Stimulated activated CD8-positive, alpha-beta memory T cell treated with anti-CD3 and anti-CD28 coated beads, Interleukin-12 subunit alpha, Interleukin-12 subunit beta, amount 100 ng/mL, for 1 hour (primary cell): ENCODE results near the gene SLC35F3.

Experiments
- DNase-seq: peaks from one replicate; pipeline ENCODE4 v3.0.0-alpha.2; 2020; ENCODE audit warnings: low read depth

The SLC35F3 gene

DNA sequence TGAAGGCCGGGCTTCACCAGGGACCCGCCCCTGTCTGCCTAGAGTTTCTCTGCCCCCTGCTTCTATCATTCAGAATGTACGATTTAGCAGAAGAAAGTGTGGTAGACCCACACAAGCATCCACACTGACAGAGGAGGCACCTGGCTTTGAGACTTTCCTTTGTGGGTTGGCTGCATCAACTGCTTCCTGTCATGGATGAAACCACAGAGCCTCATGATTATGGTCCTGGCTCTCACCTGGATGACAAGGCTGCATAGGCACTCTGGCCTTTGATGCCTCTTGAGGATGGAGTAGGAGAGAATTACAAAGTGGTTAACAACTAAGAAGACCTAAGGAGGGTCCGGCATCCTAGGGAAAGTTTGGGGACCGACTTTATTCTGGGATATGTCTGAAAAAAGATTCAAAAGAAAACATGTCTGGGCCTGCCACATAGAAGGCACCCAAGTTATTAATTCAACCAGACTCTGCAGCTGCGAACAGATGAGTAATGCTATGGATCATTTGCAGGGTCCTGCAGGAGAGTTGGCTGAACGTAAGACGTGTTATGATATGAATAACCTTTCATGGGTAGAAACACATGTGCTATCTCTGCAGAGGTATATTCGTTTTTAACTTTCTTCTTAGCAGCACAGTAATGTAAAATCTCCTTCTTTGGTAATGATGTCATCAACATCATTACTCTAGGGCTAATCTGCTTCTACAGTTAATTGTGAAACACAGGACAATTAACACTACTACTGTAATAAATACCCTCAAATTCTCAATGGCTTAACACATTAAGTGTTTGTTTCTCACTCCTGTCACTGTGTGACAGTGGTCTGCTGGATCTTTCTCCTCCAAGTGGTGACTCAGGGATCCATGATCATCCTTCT is 136.2 kb downstream of the SLC35F3 start:
- DNase-seq: no peak

DNA sequence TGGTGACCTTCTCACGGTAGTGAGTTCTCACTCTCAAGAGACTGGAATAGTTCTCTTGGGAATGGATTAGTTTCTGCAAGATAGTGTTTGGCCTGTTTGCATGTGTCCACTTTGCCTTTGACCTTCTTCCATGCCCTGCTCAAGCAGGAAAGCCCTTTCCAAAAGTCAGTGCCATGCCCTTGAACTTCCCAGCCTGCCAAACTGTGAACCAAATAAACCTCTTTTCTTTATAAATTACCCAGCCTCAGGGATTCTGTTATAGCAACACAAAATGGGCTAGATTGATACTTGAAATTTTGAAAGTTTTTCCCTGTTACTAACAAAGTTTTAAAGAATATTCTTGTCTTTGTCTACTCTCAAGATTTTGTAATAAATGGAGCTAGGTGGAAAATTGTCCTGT is 139.6 kb downstream of the SLC35F3 start:
- no peak for DNase-seq

DNA sequence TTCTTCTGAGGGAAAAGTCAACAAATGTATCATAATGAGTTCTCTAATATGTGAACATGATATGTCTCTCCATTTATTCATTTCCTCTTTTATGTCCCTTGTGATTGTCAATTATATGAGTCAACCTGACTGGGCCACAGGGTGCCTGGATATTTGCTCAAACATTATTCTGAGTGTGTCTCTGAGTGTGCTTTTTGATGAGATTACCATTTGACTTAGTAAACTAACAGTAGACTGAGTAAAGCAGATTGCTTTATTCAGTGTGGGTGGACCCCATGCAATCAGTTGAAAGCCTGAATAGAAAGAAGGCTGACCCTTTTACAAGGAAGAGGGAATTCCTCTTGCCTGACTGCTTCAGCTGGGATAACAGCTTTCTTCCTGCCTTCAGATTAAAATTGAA is 142.6 kb downstream of the SLC35F3 start:
- DNase-seq: no peak

DNA sequence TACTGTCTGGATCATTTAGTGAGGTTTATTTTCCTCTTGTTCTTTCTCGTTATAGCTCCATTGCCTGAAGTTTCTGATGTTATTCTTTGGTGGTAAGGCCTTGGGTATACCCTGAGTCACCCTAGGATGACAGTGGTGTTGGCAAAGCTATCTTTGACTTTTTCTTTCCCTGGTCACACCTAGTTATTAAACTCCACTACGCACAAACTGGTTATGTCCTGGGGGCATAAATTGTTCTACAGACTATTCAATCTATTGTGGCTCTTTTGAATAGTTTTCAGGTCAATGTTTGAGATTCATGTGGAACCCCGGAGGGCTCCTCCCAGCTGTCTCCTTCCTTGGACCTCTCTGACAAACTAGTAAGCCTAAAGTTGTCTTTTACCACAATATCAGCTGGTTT is 157.7 kb downstream of the SLC35F3 start:
- no peak for DNase-seq

DNA sequence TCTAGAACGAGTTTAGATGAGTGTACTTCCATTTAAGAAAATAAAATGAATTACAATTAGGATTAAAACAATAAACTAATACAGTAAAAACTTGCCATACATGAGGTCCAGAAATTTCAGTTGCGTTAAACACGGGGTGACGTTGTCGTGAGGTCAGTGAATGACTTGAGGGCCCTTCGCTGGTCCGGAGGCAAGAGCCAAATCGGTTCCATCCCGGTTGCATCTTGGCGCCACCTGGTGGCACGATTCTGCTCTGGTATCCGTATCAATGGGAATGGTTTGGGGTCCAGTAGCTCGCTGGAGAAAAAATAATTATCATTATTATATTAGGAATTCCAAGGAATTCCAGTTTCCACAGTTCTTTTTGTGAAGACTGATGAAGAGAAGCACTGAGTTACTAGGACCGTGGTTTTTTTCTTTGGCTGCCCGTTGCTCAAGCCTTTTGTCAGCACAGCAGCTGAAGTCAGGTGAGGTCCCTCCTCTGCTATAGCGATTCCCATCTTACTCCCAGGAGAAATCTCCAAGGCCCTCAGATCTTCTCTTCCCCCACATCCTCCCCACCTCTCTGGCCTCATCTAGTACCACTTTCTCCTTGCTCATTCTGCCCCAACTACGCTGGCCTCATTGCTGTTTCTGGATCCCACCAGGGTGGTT is 161.4 kb downstream of the SLC35F3 start:
- DNase-seq: peak; percentile 47

DNA sequence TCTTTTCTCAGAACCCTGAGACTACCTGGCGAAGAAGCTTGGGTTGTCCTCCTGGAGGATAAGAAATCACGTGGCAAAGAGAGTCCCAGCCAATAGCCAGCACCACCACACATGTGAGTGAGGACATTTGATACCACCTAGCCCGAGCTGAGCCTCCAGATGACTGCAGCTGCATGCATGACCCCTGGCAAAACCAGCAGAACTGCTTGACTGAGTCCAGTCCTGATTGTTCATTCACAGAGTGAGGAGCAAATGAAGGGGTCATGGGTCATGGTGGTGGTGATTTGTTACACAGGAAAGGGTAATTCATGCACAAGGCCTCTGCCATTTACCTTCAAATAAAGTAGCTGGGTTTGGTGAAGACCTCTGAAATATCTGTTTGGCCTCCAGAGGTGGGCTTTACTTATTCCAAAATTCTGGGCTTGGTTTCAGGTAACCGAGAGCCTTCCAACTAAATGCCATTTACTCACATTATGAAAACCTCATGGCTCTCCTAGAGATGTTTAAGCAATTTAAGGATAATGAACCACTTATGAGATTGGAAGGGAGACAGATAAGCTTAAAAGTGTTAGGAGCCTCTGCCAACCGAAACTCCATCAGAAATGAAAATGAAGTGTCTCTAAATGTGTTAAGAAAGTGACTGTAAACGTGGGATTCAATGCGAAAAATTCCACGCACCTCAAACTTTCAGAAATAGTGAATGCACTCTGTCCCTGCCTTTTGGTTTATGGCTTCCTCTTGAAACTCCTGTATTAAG is 163.3 kb downstream of the SLC35F3 start:
- DNase-seq: no peak

DNA sequence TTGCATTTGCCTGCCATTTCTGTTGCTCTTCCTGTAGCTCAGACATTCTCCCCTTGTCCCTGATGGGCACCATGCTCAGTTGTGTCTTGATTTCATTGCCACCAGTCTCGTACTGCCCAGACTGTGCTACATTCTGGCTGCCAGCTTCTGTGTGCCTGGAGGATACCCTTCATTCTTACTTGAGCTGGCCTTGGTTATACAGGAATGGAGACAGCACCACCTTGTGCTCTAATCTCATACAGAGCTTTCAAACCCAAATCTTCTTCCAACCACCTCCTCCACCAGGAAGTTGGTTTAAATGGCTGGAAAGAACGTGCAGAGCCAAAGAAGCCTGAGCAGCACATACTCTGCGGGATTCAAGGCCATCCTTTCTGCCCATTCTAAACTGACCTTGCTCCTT is 165.3 kb downstream of the SLC35F3 start:
- no peak for DNase-seq

DNA sequence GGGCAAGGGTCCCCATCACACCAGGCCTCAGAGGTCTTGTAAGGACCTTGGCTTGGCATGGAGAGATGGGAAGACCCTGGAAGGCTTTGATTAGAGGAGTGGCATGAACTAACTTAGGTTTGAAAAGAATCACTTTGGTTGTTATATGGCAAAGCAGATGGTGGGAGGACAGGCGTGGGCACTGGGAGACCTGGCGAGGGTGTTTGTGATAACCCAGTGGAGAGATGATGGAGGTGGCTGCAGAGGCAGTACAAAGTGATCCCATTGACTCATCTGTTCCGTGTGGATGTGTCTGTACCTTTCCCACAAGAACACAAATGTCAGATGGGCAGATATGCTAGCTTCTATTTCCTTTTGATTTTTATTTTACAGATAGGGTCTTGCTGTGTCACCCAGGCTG is 168.3 kb downstream of the SLC35F3 start:
- no peak for DNase-seq

DNA sequence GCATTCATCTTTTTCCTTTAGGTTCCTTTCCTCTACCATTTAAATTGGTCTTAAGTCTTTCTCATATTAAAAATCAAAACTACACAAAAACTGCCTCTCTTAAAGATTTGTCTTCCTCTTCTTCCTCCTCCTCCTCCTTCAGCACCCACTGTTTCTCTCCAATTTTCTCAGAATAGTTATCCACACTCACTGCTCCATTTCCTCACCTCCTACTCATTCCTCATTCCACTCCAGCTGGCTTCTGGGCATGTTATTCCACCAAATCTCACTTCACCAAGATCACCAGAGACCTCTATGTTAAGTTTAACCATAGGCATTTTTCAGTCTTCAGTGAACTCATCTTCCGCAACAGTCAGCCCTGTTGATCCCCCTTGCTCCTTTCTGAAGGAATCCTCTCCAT is 173.7 kb downstream of the SLC35F3 start:
- no peak for DNase-seq

DNA sequence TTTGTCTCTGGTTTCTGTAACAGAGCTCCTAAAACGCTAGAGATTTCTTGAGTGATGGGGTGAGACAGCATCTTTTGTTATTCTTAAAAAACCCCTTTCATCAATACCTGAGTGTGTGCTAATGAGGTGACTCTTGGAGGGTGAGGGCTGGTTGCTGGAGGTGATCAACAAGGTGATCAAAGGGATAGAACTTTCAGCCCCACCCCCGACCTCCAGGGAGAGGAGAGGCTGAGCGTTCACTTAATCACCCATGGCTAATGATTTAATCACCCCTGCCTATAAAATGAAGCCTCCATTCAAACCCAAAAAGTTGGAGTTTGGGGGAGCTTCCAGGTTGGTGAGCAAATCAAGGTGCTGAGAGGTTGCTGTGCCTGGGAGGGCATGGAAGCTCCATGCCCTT is 175.4 kb downstream of the SLC35F3 start:
- DNase-seq: no peak

DNA sequence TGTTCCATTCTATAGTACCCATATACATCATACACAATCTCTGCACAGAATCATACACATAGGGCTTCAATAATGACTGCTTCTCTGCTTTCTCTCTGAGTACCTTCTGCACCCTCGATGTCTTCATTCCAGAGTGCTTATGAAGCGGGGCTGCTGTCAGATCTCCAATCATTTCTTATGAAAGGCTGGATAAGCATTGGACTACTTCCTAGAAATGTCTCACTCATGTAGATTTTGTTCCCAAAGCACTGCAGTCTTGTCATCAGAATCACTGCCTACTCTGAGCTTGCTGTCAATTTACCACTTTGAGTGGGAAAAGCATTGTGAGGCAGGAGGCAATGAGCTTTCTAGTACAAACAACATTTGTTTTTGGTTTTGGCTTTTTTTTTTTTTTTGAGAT is 179.0 kb downstream of the SLC35F3 start:
- no peak for DNase-seq

DNA sequence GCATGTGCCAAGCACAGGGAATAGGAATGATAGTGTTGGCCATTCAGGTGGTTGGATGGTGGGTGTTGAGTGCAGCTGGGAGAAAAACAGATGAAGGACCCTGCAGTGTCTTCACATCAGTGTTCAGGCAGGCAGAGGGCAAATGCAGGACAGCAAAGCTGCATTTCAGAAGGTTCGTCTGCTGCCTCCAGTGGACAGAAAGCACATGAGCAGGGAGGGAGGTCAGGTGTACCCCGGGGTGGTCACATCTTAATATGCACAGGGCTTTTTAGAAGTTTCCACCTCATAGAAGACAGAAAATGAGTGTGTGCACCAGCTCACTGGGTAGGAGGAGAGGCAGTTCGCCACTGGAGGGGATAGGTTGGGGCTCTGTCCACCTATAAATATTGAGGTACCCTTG is 184.9 kb downstream of the SLC35F3 start:
- DNase-seq: no peak

DNA sequence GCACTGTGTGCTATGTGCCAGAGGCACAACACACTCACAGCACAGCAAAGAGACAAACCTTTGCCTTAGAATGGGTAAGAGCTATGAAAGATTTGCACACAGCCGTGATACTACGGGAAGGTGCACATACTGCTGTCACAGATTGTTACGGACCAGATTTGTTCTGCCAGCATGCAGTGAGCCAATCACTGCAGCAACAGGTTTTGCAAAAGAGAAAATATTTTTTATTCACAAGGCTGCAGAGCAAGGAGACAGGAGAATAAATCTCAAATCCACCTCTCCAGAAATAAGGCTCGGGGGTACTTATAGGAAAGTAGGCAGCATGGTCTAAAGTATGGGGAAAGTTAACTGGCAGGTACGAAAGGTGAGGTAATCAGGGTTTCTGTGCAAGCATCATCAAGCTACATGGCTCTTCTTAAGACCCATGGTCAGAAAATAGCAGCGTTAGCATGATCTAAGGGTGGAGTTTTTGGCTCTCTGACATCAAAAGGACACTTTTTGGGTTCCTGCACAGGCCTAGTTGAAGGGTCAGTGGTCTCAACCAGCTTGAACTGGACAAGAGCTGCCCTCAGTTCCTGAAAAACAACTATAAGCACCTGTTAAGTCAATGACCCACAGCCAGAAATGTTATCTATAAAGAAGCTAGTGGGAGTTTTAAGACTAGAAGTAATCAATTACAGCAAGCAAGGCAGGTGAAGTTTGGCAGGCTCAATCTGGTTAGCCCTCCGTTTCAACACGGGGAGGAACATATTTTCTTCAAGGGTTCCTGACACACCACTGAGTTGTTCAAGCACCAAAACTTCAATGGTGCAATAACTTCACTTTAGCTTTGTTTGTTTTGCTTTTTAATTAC is 186.0 kb downstream of the SLC35F3 start:
- DNase-seq: no peak

DNA sequence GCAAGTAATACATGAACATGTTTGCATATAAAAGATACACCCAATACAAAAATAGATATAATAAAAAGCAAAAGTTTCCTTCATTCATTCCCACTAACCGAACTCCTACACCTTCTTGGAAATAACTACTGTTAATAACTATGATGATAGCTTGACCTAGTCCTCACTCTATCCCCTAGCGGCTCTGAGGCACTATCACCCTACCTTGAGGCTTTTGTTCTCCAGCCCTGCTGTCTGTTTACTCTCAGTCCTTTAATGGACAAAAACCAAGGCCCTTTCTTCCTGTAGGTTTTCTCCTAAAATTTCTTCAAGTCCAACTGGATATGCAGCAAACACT is 186.6 kb downstream of the SLC35F3 start:
- no peak for DNase-seq

DNA sequence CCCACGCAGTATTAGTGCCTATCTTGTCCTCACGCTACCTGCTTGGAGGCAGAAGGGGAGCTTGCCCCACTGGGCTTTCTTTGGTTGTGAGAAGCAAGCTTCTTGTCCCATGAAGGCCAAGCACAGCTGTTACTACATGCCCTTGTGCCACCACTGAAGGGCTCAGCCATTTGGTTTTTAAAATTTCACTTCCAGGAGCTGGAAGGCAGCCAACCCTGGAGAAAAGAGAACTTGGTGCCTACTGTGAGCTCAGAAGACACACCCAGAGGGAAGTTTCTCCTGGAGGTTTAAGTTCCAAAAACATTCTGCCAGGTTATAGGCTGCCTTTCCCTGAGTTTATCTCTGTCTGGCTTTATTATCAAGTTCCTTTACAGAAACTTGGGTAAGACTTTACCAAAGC is 187.4 kb downstream of the SLC35F3 start:
- DNase-seq: no peak

DNA sequence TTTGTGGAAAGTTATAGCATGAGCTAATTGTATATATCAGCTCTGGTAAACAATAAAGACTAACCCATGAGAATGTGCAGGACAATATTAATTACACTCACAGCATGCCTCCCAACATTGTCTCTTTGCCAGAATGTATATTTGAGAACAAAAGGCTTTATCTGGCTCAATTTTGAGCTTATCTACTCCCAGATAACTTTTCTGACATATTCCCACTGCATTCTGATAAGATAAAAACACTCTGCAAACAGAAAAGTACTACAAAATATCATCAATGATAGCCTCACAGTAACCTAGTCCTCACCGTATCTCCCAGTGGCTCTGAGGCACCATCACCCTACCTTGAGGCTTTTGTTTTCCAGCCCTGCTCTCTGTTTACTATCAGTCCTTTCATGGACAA is 188.6 kb downstream of the SLC35F3 start:
- no peak for DNase-seq

DNA sequence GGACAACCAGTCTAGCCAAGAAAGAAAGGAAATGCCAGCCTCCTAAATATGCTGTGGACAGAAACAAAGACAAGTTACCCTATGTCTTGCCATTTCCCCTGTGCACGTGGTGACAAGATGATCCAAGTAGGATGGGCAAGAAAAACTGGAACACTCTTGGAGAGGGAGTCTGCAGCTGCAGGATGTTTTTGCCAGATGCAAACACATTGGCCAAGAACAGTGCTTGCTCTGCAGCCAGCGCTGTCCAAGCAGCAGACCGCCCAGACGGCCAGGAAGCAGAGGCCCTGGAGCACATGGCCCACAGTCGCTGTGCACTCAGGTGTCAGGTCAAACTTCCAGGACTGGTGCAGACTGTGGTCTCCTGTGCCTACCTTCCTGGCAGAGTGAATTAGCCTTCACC is 189.3 kb downstream of the SLC35F3 start:
- no peak for DNase-seq

DNA sequence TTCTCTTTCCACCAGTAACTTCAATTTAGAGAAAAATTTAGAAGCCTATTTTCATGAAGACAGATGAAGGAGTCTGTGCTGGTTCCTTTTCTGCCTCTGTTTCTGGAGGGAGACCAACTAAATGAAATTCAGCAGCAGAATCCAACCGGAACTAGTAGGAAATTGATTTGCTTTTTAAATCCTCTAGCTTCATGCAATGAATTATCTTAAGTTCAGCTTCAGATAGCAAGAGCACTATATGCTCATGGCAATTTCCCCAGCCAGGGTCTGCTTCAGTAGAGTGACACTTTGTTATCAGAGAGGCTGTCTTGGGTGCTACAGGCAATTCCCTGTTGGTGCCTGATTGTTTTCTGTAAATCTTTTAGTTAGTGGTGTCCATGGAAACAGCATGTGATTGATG is 189.7 kb downstream of the SLC35F3 start:
- no peak for DNase-seq

DNA sequence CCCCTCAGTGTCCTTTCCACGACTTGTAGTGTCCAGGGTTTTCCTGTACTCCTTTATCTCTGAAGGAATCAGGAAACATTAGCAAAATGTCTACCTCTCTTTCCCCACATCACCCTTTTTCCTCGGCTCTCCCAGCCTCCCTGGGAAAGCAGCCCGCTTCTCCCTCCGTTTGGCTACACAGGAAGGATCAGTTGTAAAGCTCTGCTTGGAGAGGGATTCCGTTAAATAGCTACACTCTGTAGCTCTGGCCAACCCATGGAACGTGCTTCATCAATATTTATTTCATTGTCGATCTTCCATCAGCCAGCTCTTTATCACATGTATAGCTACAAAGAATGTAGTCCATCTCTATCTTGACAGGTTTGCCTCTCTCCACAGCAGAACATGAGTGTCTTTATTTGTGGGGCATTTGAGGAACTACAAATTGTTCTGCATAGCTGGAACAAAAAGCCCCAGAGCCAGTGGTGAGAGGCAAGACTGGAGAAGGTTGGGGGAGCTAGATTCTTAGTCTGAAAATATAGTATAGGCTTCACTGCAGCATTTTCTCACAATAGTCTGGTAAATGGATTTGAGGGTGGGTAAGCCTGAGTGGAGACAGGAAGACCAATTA is 191.8 kb downstream of the SLC35F3 start:
- DNase-seq: no peak

DNA sequence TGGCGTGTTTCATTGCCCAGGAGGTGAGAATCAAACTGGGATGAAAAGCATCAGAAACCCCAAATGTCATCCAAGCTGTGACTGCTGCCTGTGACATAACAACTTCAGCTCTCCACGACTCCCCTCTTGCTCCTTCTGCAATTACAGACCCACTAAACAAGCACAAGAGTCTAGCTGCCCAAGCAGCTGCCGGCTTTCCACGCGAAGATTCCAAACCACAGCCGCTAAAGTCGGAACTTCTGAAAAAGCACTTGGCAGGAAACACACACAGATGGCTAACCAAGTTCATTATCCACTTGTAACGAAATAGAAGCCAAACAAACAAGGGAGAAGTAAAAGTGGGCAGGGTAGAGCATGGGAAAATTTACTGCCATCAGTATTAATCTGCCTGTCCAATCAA is 198.1 kb downstream of the SLC35F3 start:
- no peak for DNase-seq

DNA sequence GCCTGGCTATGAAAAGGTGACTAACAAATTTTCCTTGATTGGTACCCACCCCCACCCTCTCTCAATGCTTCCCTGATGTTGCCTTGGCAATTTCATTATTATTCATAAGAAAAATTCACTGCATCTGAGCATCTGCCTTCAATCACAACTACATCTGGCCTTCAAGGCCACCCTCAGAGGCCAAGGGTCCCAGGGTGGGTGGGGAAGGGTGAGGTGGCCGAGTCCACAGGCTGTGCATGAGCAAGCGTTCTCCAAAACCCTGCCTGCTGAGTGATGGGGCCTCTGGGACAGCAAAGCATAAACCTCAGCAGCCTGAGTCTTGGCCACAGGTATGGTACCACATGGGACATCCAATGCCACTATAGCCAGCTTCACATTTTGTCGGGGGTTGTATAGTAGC is 198.7 kb downstream of the SLC35F3 start:
- DNase-seq: no peak

DNA sequence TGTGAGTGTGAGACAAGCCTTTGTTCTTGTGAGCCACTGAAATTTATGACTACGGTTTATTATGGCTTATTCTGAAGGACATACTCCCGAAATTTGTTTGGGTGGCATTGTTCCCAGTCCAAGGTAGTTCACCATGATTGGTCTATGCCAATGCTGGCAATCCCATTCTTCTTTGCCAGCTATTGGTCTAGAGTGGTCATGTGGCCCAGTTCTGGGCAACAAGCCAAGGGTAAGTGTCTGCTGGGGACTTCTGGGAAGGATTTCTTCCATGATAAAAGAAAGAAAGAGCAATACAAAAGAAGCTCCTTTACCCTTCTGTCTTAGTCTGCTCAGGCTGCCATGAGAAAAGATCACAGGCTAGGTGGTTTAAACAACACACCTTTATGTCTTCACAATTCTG is 201.6 kb downstream of the SLC35F3 start:
- DNase-seq: no peak
